ENCODE measurements around the gene DOCK1.

GRCh38 chr10:127272076-127272475, 366.8 kb downstream of the DOCK1 start:
- TF ChIP-seq CTCF (IDR thresholded peaks at IDR 0.05) (no peak), EZH2 (IDR thresholded peaks at IDR 0.05) (no peak)
